CD4-positive, alpha-beta T cell (primary cell): ENCODE data around the gene UBXN11. TPM values are rescaled to one million over a fixed set of nuclear protein-coding genes. Genes with fewer than 3 reads are reported as not detected.

ENCODE experiments used
- ATAC-seq: fragments of 200-7000 bp; cut with Tn5 transposase; one replicate; pipeline ENCODE4 v1.10.0; 2022; ENCODE audit warnings: mild to moderate bottlenecking; ENCODE audit not compliant: poor library complexity
- CTCF ChIA-PET: fragments of 350-600 bp; sonication (Branson Sonifier 250); formaldehyde crosslinking; loops from one replicate; lab custom pipeline; 2021; ENCODE audit warnings: antibody characterized with exemption, inconsistent platforms; lab: Charles Lee
- POLR2A ChIA-PET: fragments of 350-600 bp; sonication (Branson Sonifier 250); formaldehyde crosslinking; loops from one replicate; lab custom pipeline; 2021; ENCODE audit warnings: antibody characterized with exemption, inconsistent platforms; lab: Charles Lee
- DNase-seq, 14 experiments: peaks; one replicate each; pipeline ENCODE4 v3.0.0-alpha.2; 2013 to 2020; ENCODE audit warnings: mixed read lengths in 2 of 14
- H3K27ac ChIP-seq, 2 donors: one replicate each; pipeline versions ENCODE4 v1.5.1 to v1.7.0; 2013; ENCODE audit warnings: low read length in 2 of 2, low read depth in 1 of 2, mild to moderate bottlenecking in 1 of 2
- H3K27me3 ChIP-seq, 2 experiments: 1 replicate in 1 of 2; 2 replicates in 1 of 2; pipeline versions ENCODE4 v1.6.1 to v1.7.0; 2013; ENCODE audit warnings: low read length in 2 of 2, control low read depth in 1 of 2, mild to moderate bottlenecking in 1 of 2, moderate library complexity in 1 of 2; ENCODE audit not compliant: insufficient read depth in 2 of 2, control insufficient read depth in 1 of 2
- H3K36me3 ChIP-seq: one replicate; pipeline ENCODE4 v1.6.1; 2013; ENCODE audit warnings: low read length, control low read depth; ENCODE audit not compliant: insufficient read depth
- H3K4me1 ChIP-seq: one replicate; pipeline ENCODE4 v1.6.1; 2013; ENCODE audit warnings: low read length, control low read depth; ENCODE audit not compliant: insufficient read depth
- H3K4me3 ChIP-seq: one replicate; pipeline ENCODE4 v1.5.1; 2013; ENCODE audit warnings: mild to moderate bottlenecking, low read length, moderate library complexity
- H3K9me3 ChIP-seq, 2 experiments: 1 replicate in 1 of 2; 2 replicates in 1 of 2; pipeline versions ENCODE4 v1.6.1 to v1.7.0; 2013; ENCODE audit warnings: low read length in 2 of 2, mild to moderate bottlenecking in 2 of 2, control low read depth in 1 of 2, moderate library complexity in 1 of 2; ENCODE audit not compliant: control insufficient read depth in 1 of 2, insufficient read depth in 1 of 2
- H3K27ac Mint-ChIP-seq: one replicate; pipeline ENCODE4 v1.8.0; 2020; ENCODE audit warnings: mixed read lengths
- H3K27me3 Mint-ChIP-seq: one replicate; pipeline ENCODE4 v1.8.0; 2021; ENCODE audit warnings: mixed read lengths
- H3K36me3 Mint-ChIP-seq: one replicate; pipeline ENCODE4 v1.8.0; 2021; ENCODE audit warnings: low read depth, mixed read lengths
- H3K4me1 Mint-ChIP-seq: one replicate; pipeline ENCODE4 v1.8.0; 2021; ENCODE audit warnings: low read depth, mixed read lengths
- H3K4me3 Mint-ChIP-seq: one replicate; pipeline ENCODE4 v1.8.0; 2020; ENCODE audit warnings: mild to moderate bottlenecking, mixed read lengths
- H3K9me3 Mint-ChIP-seq: one replicate; pipeline ENCODE4 v1.8.0; 2020; ENCODE audit warnings: mixed read lengths
- CTCF ChIP-seq: fragments of 200-600 bp; IDR thresholded peaks from one replicate; pipeline ENCODE4 v1.8.0; 2022; ENCODE audit warnings: antibody characterized with exemption, mild to moderate bottlenecking
- intact Hi-C, 2 experiments: fragments of 100-400 bp; cut with DNase I in 1 of 2; cut with micrococcal nuclease in 1 of 2; formaldehyde crosslinking; loops; one replicate each; pipeline versions ENCODE4 v1.15.1 to v1.9.0; 2023 to 2025; cut with DNase I, micrococcal nuclease
- total RNA-seq, 174 experiments: library from RNA in 2 of 174; stranded (reverse) in 2 of 174; gene quantifications; one replicate each; pipeline ENCODE4 v1.2.3 and lab custom pipeline; 2021 to 2026

UBXN11 gene
- total RNA-seq, 2 experiments from 2014 or later: 39.3 to 42.3 TPM

DNA sequence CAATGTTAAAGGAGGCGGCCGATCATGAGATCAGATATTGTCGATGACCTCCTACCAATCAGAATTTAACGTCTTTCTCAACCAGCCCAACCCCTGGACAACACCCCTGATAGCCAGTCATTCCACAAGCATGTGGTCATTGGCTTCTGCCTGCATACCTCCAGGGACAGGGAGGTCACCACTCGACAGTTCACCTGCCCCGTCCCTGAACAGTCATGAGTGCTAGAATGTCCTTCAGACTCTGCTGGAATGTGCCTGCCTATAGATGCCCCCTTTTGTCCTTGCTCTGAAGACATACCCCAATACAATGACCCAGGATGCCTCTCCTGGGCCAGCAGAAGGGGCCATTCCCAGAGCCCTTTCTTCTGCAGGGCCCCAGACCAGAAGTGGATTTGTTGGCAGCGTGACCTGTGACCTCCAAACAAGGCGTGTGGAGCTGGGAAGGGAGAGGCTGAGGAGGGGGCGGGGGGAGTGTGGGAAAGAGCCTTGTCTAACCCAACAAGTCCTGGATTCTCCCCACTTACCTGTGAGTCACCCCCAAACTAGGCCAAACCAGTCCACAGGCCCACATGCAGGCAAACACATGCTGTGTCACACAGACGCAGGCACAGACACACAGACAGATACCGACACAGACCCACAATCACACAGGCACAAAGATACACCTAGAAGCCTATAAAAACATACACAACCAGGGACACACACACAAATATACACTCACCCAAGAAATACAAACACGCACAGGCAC lies 45.3 kb upstream of the UBXN11 start:
- no peaks in the 10 kb centered on the region for H3K36me3 Mint-ChIP-seq
- intact Hi-C loops: no loop called here
- no peak for ATAC-seq
- Histone ChIP-seq H3K36me3 (no peaks in the 10 kb centered on the region), H3K27ac (no peak overlapping the region), H3K4me3 (no peak overlapping the region), H3K9me3 (no peaks in the 10 kb centered on the region), H3K4me1 (no peaks in the 10 kb centered on the region), H3K27me3 (no peaks in the 10 kb centered on the region)
- ChIA-PET POLR2A (no interaction called here), CTCF (no interaction called here)
- no peak overlapping the region for H3K27ac Mint-ChIP-seq
- no peak overlapping the region for H3K4me3 Mint-ChIP-seq
- TF ChIP-seq CTCF: no peak
- no peaks in the 10 kb centered on the region for H3K27me3 Mint-ChIP-seq
- H3K9me3 Mint-ChIP-seq: no peaks in the 10 kb centered on the region
- no peaks in the 10 kb centered on the region for H3K4me1 Mint-ChIP-seq
- no peak for DNase-seq

DNA sequence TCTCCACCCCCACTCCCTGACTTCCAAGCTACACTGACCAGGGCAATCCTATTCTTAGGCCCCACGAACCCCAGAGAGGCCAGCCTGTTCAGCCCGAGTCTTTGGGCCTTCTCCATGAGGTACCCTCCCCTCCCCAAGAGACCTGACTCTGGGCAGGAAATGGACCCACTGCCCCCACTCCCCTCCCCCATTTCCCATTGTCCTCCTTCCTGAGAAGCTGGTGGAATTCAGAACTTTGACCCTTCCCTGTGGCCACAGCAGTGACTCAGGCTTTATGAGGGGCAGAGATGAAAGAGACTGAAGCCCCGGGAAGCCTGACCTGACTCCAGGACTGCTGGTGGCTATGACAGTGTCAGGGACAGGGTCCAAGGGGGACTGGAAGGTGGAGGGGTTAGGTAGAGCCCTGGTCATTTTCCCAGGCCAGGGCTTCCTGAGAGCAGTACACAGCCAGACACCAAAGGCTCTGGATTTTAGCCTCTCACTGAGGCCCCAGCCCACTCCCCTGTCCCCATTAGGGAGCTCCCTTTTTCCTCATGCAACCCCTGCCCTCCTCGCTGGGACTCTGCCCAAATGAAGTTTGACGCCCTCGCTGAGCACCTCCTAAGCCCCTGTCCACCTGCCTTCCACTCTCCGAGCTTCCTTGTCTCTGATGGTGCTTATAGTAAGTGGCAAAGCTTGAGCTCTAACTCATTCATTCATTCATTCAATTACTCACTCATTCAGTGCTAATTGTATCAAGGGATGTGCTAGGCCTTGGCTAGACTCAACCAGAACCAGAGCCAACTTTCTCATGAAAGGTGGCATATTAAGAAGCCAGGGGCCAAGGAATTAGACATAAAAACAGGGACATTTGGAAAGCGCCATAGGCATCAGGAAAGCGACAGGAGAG lies 44.5 kb upstream of the UBXN11 start:
- Histone ChIP-seq H3K4me3 (no peak overlapping the region), H3K9me3 (no peaks in the 10 kb centered on the region), H3K27ac (no peak overlapping the region), H3K4me1 (peaks cover 3% of the 10 kb centered on the region), H3K27me3 (no peaks in the 10 kb centered on the region), H3K36me3 (no peaks in the 10 kb centered on the region)
- TF ChIP-seq CTCF: no peak
- H3K4me1 Mint-ChIP-seq: no peaks in the 10 kb centered on the region
- H3K4me3 Mint-ChIP-seq: no peak overlapping the region
- intact Hi-C loops: no loop called here
- DNase-seq (no peak), ATAC-seq (no peak)
- ChIA-PET POLR2A (no interaction called here), CTCF (no interaction called here)
- no peaks in the 10 kb centered on the region for H3K36me3 Mint-ChIP-seq
- H3K27me3 Mint-ChIP-seq: no peaks in the 10 kb centered on the region
- no peak overlapping the region for H3K27ac Mint-ChIP-seq
- H3K9me3 Mint-ChIP-seq: no peaks in the 10 kb centered on the region

DNA sequence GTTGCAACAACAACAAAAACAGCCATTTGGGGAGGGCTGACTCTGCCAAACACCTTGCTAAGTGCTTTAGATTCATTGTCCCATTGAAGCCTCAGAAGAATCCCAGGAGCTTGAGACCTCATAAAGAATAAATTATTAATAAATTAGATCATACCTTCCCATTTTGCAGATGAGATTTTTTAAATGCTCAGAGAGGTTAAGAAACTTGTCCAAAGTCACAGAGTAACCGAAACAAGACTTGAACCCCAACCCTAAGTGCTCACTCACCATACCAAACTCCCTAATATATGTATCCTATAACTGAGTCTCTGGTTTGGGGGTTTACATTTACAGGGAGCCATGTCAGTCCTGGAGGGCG lies 43.9 kb upstream of the UBXN11 start:
- no peak for TF ChIP-seq CTCF
- H3K36me3 ChIP-seq: no peaks in the 10 kb centered on the region
- no peaks in the 10 kb centered on the region for H3K27me3 Mint-ChIP-seq
- DNase-seq: no peak
- H3K27ac ChIP-seq: no peak overlapping the region
- intact Hi-C loops: no loop called here
- ChIA-PET POLR2A (no interaction called here), CTCF (no interaction called here)
- no peaks in the 10 kb centered on the region for H3K27me3 ChIP-seq
- no peak for ATAC-seq
- no peaks in the 10 kb centered on the region for H3K36me3 Mint-ChIP-seq
- H3K4me3 Mint-ChIP-seq: no peak overlapping the region
- peaks cover 3% of the 10 kb centered on the region for H3K4me1 ChIP-seq
- no peaks in the 10 kb centered on the region for H3K9me3 Mint-ChIP-seq
- H3K4me1 Mint-ChIP-seq: no peaks in the 10 kb centered on the region
- no peaks in the 10 kb centered on the region for H3K9me3 ChIP-seq
- no peak overlapping the region for H3K27ac Mint-ChIP-seq
- H3K4me3 ChIP-seq: no peak overlapping the region
